ENCODE measurements around the gene CFAP97D2. TPM values are rescaled to one million over a fixed set of nuclear protein-coding genes. Genes with fewer than 3 reads are reported as not detected.
"Not testable (repeated sequence)": the region's sequence is repeated elsewhere in the genome, so short reads cannot be mapped to it uniquely, and the experiment has no call there.

Gene CFAP97D2
- polyA plus RNA-seq, 1 donor (not counting 4 experiments of a cell fraction or from before 2014, with no cell fraction given) = not detected

DNA sequence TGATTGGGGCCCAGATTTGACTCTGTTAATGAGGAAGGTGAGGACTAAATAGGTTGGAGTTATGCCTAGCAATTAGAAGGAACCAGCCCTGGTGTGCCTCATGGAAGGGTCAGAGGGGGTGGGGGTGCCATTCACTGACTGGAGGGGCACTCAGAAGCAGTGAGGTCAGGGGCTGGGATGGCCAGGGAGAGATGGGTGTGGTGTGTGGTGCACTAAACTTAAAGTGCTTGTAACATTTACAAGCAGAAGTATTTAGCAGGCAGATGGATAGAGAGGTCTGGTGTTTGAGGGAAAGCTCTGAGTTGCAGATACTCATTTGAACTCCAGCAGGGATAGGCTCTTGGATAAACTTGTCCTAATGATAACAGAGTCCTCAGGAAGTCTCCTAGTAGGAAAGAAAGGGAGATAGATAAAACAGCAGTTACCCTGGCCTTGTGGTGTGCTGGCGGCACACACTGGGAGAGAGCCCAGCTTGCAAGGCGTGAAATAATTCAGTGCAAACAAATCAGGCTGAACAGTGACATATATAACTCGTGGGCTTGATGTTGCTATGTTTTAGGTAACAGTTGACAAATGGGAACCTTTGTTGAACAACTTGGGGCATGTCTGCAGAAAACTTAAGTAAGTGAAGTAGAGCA lies 82.4 kb downstream of the CFAP97D2 start:
- dilution Hi-C loops (cut with MboI; ENCODE audit: extremely low pct_ligation_motif_present, low sequenced_read_pairs) = no loop called here
- no peak overlapping the region for H2AFZ ChIP-seq (ENCODE audit: control insufficient read depth, low read length)
- H3K79me2 ChIP-seq (ENCODE audit: control insufficient read depth, insufficient read depth, low read length) = no peaks in the 10 kb centered on the region
- peaks cover 33 to 48% of the 10 kb centered on the region in 2 experiments for H3K36me3 ChIP-seq (ENCODE audit: control insufficient read depth in 2 of 2, extremely low read depth in 1 of 2, insufficient read depth in 2 of 2, low read length in 2 of 2)
- H3K4me3 ChIP-seq (ENCODE audit: control insufficient read depth in 2 of 3, extremely low read depth in 1 of 3, insufficient read depth in 2 of 3, low read depth in 1 of 3, low read length in 3 of 3) = no peak overlapping the region
- H3K4me2 ChIP-seq (ENCODE audit: control insufficient read depth, extremely low read depth, insufficient read depth, low read depth, low read length) = no peak overlapping the region
- H3K9ac ChIP-seq (ENCODE audit: control insufficient read depth, extremely low read depth, insufficient read depth, low read length) = no peak overlapping the region
- no peaks in the 10 kb centered on the region for H3K9me3 ChIP-seq (ENCODE audit: control insufficient read depth, low read depth, low read length)
- no peaks in the 10 kb centered on the region for H3K4me1 ChIP-seq (ENCODE audit: control insufficient read depth, extremely low read depth, insufficient read depth, low read length)
- no peaks in the 10 kb centered on the region for H3K9me1 ChIP-seq (ENCODE audit: control insufficient read depth, extremely low read depth, insufficient read depth, low read length)
- FAIRE-seq = no peak
- no peaks in the 10 kb centered on the region for H4K20me1 ChIP-seq (ENCODE audit: control insufficient read depth, extremely low read depth, insufficient read depth, low read length)
- TF ChIP-seq, protein P1, sequence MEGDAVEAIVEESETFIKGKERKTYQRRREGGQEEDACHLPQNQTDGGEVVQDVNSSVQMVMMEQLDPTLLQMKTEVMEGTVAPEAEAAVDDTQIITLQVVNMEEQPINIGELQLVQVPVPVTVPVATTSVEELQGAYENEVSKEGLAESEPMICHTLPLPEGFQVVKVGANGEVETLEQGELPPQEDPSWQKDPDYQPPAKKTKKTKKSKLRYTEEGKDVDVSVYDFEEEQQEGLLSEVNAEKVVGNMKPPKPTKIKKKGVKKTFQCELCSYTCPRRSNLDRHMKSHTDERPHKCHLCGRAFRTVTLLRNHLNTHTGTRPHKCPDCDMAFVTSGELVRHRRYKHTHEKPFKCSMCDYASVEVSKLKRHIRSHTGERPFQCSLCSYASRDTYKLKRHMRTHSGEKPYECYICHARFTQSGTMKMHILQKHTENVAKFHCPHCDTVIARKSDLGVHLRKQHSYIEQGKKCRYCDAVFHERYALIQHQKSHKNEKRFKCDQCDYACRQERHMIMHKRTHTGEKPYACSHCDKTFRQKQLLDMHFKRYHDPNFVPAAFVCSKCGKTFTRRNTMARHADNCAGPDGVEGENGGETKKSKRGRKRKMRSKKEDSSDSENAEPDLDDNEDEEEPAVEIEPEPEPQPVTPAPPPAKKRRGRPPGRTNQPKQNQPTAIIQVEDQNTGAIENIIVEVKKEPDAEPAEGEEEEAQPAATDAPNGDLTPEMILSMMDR (optimal IDR thresholded peaks at IDR 0.05 in 1 of 3, IDR thresholded peaks at IDR 0.05 in 1 of 3, conservative IDR thresholded peaks at IDR 0.05 in 1 of 3; ENCODE audit: extremely low read depth in 1 of 3, insufficient read depth in 2 of 3, low read length in 3 of 3) = no peak
- no peak for TF ChIP-seq EZH2 (IDR thresholded peaks at IDR 0.05; ENCODE audit: low read length)
- H3K27me3 ChIP-seq (ENCODE audit: control insufficient read depth, extremely low read depth, insufficient read depth, low read length) = no peaks in the 10 kb centered on the region
- no peak for DNase-seq (ENCODE audit: low read depth, low spot score)
- H3K27ac ChIP-seq (ENCODE audit: control insufficient read depth, insufficient read depth, low read length) = no peak overlapping the region

DNA sequence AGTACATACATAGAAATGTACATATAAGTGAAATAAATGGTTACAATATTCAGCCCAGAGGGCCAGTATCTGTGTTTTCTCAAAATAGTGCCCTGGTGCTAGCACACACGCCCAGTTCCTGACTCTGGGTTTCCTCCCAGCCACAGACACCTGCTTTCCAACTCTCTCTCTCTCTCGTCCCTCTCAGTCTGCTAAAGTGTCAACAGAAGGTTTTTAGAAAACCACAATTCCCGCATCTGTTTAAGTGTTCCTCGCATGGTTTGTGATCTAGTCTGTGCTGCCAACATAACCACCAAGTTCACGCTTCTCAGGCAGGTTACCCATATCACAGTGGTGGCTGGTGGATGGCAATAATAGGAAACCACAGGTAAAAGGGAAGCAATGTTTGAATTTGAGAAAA lies 84.5 kb downstream of the CFAP97D2 start:
- no peaks in the 10 kb centered on the region for H4K20me1 ChIP-seq (ENCODE audit: control insufficient read depth, extremely low read depth, insufficient read depth, low read length)
- no peak overlapping the region for H3K4me2 ChIP-seq (ENCODE audit: control insufficient read depth, extremely low read depth, insufficient read depth, low read depth, low read length)
- peaks cover 27 to 47% of the 10 kb centered on the region in 2 experiments for H3K36me3 ChIP-seq (ENCODE audit: control insufficient read depth in 2 of 2, extremely low read depth in 1 of 2, insufficient read depth in 2 of 2, low read length in 2 of 2)
- H3K9me1 ChIP-seq (ENCODE audit: control insufficient read depth, extremely low read depth, insufficient read depth, low read length) = no peaks in the 10 kb centered on the region
- no peak for FAIRE-seq
- H3K4me3 ChIP-seq (ENCODE audit: control insufficient read depth in 2 of 3, extremely low read depth in 1 of 3, insufficient read depth in 2 of 3, low read depth in 1 of 3, low read length in 3 of 3) = no peak overlapping the region
- H2AFZ ChIP-seq (ENCODE audit: control insufficient read depth, low read length) = no peak overlapping the region
- H3K4me1 ChIP-seq (ENCODE audit: control insufficient read depth, extremely low read depth, insufficient read depth, low read length) = no peaks in the 10 kb centered on the region
- DNase-seq (ENCODE audit: low read depth, low spot score) = no peak
- TF ChIP-seq, protein P1 (optimal IDR thresholded peaks at IDR 0.05 in 1 of 3, IDR thresholded peaks at IDR 0.05 in 1 of 3, conservative IDR thresholded peaks at IDR 0.05 in 1 of 3; ENCODE audit: extremely low read depth in 1 of 3, insufficient read depth in 2 of 3, low read length in 3 of 3) = no peak
- TF ChIP-seq EZH2 (IDR thresholded peaks at IDR 0.05; ENCODE audit: low read length) = no peak
- H3K27ac ChIP-seq (ENCODE audit: control insufficient read depth, insufficient read depth, low read length) = no peak overlapping the region
- no peaks in the 10 kb centered on the region for H3K79me2 ChIP-seq (ENCODE audit: control insufficient read depth, insufficient read depth, low read length)
- H3K27me3 ChIP-seq (ENCODE audit: control insufficient read depth, extremely low read depth, insufficient read depth, low read length) = no peaks in the 10 kb centered on the region
- dilution Hi-C loops (cut with MboI; ENCODE audit: extremely low pct_ligation_motif_present, low sequenced_read_pairs) = no loop called here
- no peak overlapping the region for H3K9ac ChIP-seq (ENCODE audit: control insufficient read depth, extremely low read depth, insufficient read depth, low read length)
- H3K9me3 ChIP-seq (ENCODE audit: control insufficient read depth, low read depth, low read length) = no peaks in the 10 kb centered on the region

DNA sequence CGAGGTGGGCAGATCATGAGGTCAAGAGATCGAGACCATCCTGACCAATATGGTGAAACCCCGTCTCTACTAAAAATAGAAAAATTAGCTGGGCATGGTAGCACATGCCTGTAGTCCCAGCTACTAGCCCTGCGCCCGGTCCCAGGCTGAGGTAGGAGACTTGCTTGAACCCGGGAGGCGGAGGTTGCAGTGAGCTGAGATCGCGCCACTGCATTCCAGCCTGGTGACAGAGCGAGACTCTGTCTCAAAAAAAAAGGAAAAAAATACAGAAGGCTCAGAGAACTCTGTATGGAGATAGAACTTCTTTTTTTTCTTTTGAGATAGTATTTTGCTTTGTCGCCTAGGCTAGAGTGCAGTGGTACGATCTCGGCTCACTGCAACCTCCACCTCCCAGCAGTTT lies 85.3 kb downstream of the CFAP97D2 start:
- H3K27ac ChIP-seq (ENCODE audit: control insufficient read depth, insufficient read depth, low read length); H4K20me1 ChIP-seq (ENCODE audit: control insufficient read depth, extremely low read depth, insufficient read depth, low read length); DNase-seq (ENCODE audit: low read depth, low spot score); H3K27me3 ChIP-seq (ENCODE audit: control insufficient read depth, extremely low read depth, insufficient read depth, low read length); FAIRE-seq; H3K4me2 ChIP-seq (ENCODE audit: control insufficient read depth, extremely low read depth, insufficient read depth, low read depth, low read length); H3K9ac ChIP-seq (ENCODE audit: control insufficient read depth, extremely low read depth, insufficient read depth, low read length); H2AFZ ChIP-seq (ENCODE audit: control insufficient read depth, low read length); H3K4me1 ChIP-seq (ENCODE audit: control insufficient read depth, extremely low read depth, insufficient read depth, low read length); H3K4me3 ChIP-seq (ENCODE audit: control insufficient read depth in 2 of 3, extremely low read depth in 1 of 3, insufficient read depth in 2 of 3, low read depth in 1 of 3, low read length in 3 of 3); dilution Hi-C loops (cut with MboI; ENCODE audit: extremely low pct_ligation_motif_present, low sequenced_read_pairs); H3K9me3 ChIP-seq (ENCODE audit: control insufficient read depth, low read depth, low read length); H3K9me1 ChIP-seq (ENCODE audit: control insufficient read depth, extremely low read depth, insufficient read depth, low read length); H3K79me2 ChIP-seq (ENCODE audit: control insufficient read depth, insufficient read depth, low read length): not testable (repeated sequence)
- peaks cover 23 to 52% of the 10 kb centered on the region in 2 experiments for H3K36me3 ChIP-seq (ENCODE audit: control insufficient read depth in 2 of 2, extremely low read depth in 1 of 2, insufficient read depth in 2 of 2, low read length in 2 of 2)

Measured in keratinocyte (primary cell).